Peyer's patch (tissue), 4 donors: Measurements from ENCODE around the gene MRM3.

Experiments
- POLR2A ChIP-seq, 2 donors: fragments of 450-650 bp; IDR thresholded peaks; one replicate each; pipeline ENCODE4 v1.5.1; 2017; ENCODE audit warnings: antibody characterized with exemption in 2 of 2, mild to moderate bottlenecking in 2 of 2, moderate library complexity in 2 of 2
- TF ChIP-seq, protein P1 (sequence below), 6 experiments: fragments of 450-650 bp in 4 of 6; fragments of 200-600 bp in 2 of 6; sonication (generic) in 1 of 6; IDR thresholded peaks; one replicate each; pipeline ENCODE4 v1.5.1; 2017 to 2019; ENCODE audit warnings: antibody characterized with exemption in 6 of 6, mild to moderate bottlenecking in 3 of 6, moderate library complexity in 1 of 6

DNA sequence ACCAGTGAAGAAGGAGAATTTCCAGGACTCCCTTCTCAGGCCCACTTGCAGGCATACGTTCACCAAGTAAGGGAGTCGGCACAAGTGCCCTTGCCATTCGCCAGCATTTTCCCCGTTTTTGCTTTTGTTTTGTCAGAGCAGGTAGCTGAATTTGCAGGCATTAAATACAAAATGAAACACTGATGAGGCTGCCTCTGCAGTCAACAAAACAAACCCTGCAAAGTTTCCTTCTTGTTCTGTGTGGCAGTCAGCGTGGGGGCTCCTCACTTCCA lies 7.9 kb upstream of the MRM3 start:
- TF ChIP-seq, protein P1, sequence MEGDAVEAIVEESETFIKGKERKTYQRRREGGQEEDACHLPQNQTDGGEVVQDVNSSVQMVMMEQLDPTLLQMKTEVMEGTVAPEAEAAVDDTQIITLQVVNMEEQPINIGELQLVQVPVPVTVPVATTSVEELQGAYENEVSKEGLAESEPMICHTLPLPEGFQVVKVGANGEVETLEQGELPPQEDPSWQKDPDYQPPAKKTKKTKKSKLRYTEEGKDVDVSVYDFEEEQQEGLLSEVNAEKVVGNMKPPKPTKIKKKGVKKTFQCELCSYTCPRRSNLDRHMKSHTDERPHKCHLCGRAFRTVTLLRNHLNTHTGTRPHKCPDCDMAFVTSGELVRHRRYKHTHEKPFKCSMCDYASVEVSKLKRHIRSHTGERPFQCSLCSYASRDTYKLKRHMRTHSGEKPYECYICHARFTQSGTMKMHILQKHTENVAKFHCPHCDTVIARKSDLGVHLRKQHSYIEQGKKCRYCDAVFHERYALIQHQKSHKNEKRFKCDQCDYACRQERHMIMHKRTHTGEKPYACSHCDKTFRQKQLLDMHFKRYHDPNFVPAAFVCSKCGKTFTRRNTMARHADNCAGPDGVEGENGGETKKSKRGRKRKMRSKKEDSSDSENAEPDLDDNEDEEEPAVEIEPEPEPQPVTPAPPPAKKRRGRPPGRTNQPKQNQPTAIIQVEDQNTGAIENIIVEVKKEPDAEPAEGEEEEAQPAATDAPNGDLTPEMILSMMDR (IDR thresholded peaks at IDR 0.05), result no peak
- no peak for TF ChIP-seq POLR2A (IDR thresholded peaks at IDR 0.05)
